ENCODE results near the gene IFT88.

The IFT88 gene

GRCh38 chr13:20654156-20654555 lies 87.2 kb downstream of the IFT88 start:
- no peak overlapping the region for H3K9ac ChIP-seq (ENCODE audit: insufficient read length, low read depth)
- no peaks in the 10 kb centered on the region for H3K27me3 ChIP-seq (ENCODE audit: insufficient read depth, insufficient read length)

GRCh38 chr13:20658451-20659040 lies 91.6 kb downstream of the IFT88 start:
- TF ChIP-seq YY1 (IDR thresholded peaks at IDR 0.05; ENCODE audit: insufficient read depth, insufficient read length) (no peak), ZNF274 (IDR thresholded peaks at IDR 0.05; ENCODE audit: low read depth, low read length) (no peak), SUZ12 (IDR thresholded peaks at IDR 0.05; ENCODE audit: extremely low read depth, insufficient read depth, insufficient read length) (no peak)
- Histone ChIP-seq H3K27me3 (ENCODE audit: insufficient read depth, insufficient read length) (no peaks in the 10 kb centered on the region), H3K9me3 (ENCODE audit: insufficient read depth, low read length) (no peaks in the 10 kb centered on the region), H3K36me3 (ENCODE audit: insufficient read depth, insufficient read length, low read length) (no peaks in the 10 kb centered on the region), H3K4me1 (ENCODE audit: insufficient read depth, insufficient read length) (no peaks in the 10 kb centered on the region), H3K9ac (ENCODE audit: insufficient read length, low read depth) (no peak overlapping the region), H3K4me3 (ENCODE audit: insufficient read length, low read depth) (no peak overlapping the region)
- no peak for DNase-seq (ENCODE audit: low read depth, low spot score)

More at GRCh38 chr13:20654156-20654555, 87.2 kb downstream of the IFT88 start:
- no peaks in the 10 kb centered on the region for H3K36me3 ChIP-seq (ENCODE audit: insufficient read depth, insufficient read length, low read length)
- H3K4me1 ChIP-seq (ENCODE audit: insufficient read depth, insufficient read length): no peaks in the 10 kb centered on the region
- no peaks in the 10 kb centered on the region for H3K9me3 ChIP-seq (ENCODE audit: insufficient read depth, low read length)
- no peak for DNase-seq (ENCODE audit: low read depth, low spot score)
- no peak overlapping the region for H3K4me3 ChIP-seq (ENCODE audit: insufficient read length, low read depth)
- TF ChIP-seq ZNF274 (IDR thresholded peaks at IDR 0.05; ENCODE audit: low read depth, low read length) (no peak), SUZ12 (IDR thresholded peaks at IDR 0.05; ENCODE audit: extremely low read depth, insufficient read depth, insufficient read length) (no peak), YY1 (IDR thresholded peaks at IDR 0.05; ENCODE audit: insufficient read depth, insufficient read length) (no peak)

DNA sequence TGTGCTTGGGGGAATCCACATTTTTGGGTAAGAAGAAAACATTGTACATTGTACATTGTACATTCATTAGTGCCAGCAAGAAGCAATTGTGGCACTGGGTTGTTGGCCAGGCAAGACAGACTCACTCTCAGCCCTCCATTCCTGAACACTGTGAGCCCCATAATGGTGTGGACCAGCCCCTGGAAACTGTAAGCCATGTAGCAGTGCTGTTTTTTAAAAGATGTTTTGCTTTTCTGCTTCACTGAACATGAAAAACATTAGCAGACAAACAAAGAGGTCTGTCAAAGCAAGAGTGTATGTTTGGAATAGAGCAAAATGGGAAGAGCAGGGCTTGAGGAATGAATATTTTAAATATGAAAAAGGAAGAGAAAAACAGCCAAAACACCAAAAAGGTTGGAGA lies 97.4 kb downstream of the IFT88 start:
- no peaks in the 10 kb centered on the region for H3K9me3 ChIP-seq (ENCODE audit: insufficient read depth, low read length)
- no peaks in the 10 kb centered on the region for H3K4me1 ChIP-seq (ENCODE audit: insufficient read depth, insufficient read length)
- no peak for DNase-seq (ENCODE audit: low read depth, low spot score)
- H3K9ac ChIP-seq (ENCODE audit: insufficient read length, low read depth): no peak overlapping the region
- H3K27me3 ChIP-seq (ENCODE audit: insufficient read depth, insufficient read length): no peaks in the 10 kb centered on the region
- no peak for TF ChIP-seq ZNF274 (IDR thresholded peaks at IDR 0.05; ENCODE audit: low read depth, low read length)
- no peak for TF ChIP-seq SUZ12 (IDR thresholded peaks at IDR 0.05; ENCODE audit: extremely low read depth, insufficient read depth, insufficient read length)
- TF ChIP-seq YY1 (IDR thresholded peaks at IDR 0.05; ENCODE audit: insufficient read depth, insufficient read length): no peak
- no peaks in the 10 kb centered on the region for H3K36me3 ChIP-seq (ENCODE audit: insufficient read depth, insufficient read length, low read length)
- no peak overlapping the region for H3K4me3 ChIP-seq (ENCODE audit: insufficient read length, low read depth)

DNA sequence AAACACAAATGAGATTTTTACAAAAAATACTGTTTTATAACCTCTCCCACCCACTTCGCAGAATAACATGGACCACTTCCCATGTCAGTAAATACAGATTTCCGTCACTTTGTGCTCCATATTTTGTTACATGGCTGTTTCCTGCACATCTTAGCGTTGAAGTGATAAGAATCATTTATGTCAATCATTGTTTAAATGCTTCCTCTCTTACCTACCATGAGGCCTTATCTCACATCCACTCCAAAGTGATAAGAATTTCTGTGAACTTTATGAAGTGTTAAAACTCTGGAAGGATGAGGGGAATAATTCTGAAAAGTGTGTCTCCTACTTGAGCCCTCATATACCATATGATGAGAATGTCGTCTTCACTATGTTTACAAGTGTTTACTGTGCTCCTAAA lies 100.0 kb downstream of the IFT88 start:
- Histone ChIP-seq H3K9ac (ENCODE audit: insufficient read length, low read depth) (no peak overlapping the region), H3K4me3 (ENCODE audit: insufficient read length, low read depth) (no peak overlapping the region), H3K9me3 (ENCODE audit: insufficient read depth, low read length) (no peaks in the 10 kb centered on the region), H3K4me1 (ENCODE audit: insufficient read depth, insufficient read length) (no peaks in the 10 kb centered on the region), H3K36me3 (ENCODE audit: insufficient read depth, insufficient read length, low read length) (no peaks in the 10 kb centered on the region), H3K27me3 (ENCODE audit: insufficient read depth, insufficient read length) (no peaks in the 10 kb centered on the region)
- TF ChIP-seq SUZ12 (IDR thresholded peaks at IDR 0.05; ENCODE audit: extremely low read depth, insufficient read depth, insufficient read length): no peak
- no peak for TF ChIP-seq YY1 (IDR thresholded peaks at IDR 0.05; ENCODE audit: insufficient read depth, insufficient read length)
- no peak for TF ChIP-seq ZNF274 (IDR thresholded peaks at IDR 0.05; ENCODE audit: low read depth, low read length)
- no peak for DNase-seq (ENCODE audit: low read depth, low spot score)

- no peak overlapping the region for H3K9ac ChIP-seq (ENCODE audit: insufficient read length, low read depth)
- no peak overlapping the region for H3K4me3 ChIP-seq (ENCODE audit: insufficient read length, low read depth)
- H3K27me3 ChIP-seq (ENCODE audit: insufficient read depth, insufficient read length): no peaks in the 10 kb centered on the region
- no peaks in the 10 kb centered on the region for H3K36me3 ChIP-seq (ENCODE audit: insufficient read depth, insufficient read length, low read length)
- H3K9me3 ChIP-seq (ENCODE audit: insufficient read depth, low read length): no peaks in the 10 kb centered on the region
- no peaks in the 10 kb centered on the region for H3K4me1 ChIP-seq (ENCODE audit: insufficient read depth, insufficient read length)
- TF ChIP-seq YY1 (IDR thresholded peaks at IDR 0.05; ENCODE audit: insufficient read depth, insufficient read length) (no peak), ZNF274 (IDR thresholded peaks at IDR 0.05; ENCODE audit: low read depth, low read length) (no peak), SUZ12 (IDR thresholded peaks at IDR 0.05; ENCODE audit: extremely low read depth, insufficient read depth, insufficient read length) (no peak)
- no peak for DNase-seq (ENCODE audit: low read depth, low spot score)
Measured at GRCh38 chr13:20667857-20668437, 101.0 kb downstream of the IFT88 start.

DNA sequence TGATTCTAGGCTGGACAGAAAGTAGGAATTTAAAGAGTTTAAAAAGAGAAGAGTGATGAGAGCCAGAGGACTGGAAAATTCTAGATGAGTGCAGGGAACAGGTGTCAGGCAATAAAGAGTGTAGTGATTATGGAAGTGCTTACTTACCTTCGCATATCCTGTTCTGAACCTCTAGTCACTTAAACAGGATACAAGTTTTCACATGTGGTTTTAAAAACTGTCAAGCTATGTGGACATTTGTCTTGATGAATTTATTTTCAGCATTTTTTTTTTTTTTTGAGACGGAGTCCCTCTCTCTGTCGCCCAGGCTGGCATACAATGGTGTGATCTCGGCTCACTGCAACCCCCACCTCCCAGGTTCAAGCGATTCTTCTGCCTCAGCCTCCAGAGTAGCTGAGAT lies 102.2 kb downstream of the IFT88 start:
- Histone ChIP-seq H3K4me1 (ENCODE audit: insufficient read depth, insufficient read length) (no peaks in the 10 kb centered on the region), H3K9me3 (ENCODE audit: insufficient read depth, low read length) (no peaks in the 10 kb centered on the region), H3K4me3 (ENCODE audit: insufficient read length, low read depth) (no peak overlapping the region), H3K27me3 (ENCODE audit: insufficient read depth, insufficient read length) (no peaks in the 10 kb centered on the region), H3K9ac (ENCODE audit: insufficient read length, low read depth) (no peak overlapping the region), H3K36me3 (ENCODE audit: insufficient read depth, insufficient read length, low read length) (peaks cover 2% of the 10 kb centered on the region)
- TF ChIP-seq ZNF274 (IDR thresholded peaks at IDR 0.05; ENCODE audit: low read depth, low read length): no peak
- no peak for TF ChIP-seq SUZ12 (IDR thresholded peaks at IDR 0.05; ENCODE audit: extremely low read depth, insufficient read depth, insufficient read length)
- TF ChIP-seq YY1 (IDR thresholded peaks at IDR 0.05; ENCODE audit: insufficient read depth, insufficient read length): no peak
- no peak for DNase-seq (ENCODE audit: low read depth, low spot score)

DNA sequence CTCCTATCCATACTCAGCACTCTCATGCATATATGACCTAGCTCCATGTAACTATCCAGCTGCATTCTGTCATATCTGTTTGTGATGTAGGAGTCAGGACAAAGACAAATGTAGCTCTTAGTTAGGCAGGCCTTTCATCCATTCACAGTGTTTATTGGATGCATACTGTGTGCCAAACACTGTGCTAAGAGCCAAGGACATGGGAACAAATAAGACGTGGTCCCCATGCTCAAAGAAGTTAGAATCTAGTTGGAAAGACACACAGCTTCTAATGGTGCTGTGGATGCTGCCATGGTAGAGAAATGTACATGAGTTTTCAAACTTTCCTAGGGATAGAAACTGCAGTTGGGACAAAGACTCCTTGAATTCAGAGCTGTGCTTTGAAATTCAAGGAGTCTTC lies 104.8 kb downstream of the IFT88 start:
- DNase-seq (ENCODE audit: low read depth, low spot score): no peak
- Histone ChIP-seq H3K36me3 (ENCODE audit: insufficient read depth, insufficient read length, low read length) (peaks cover 2% of the 10 kb centered on the region), H3K9ac (ENCODE audit: insufficient read length, low read depth) (no peak overlapping the region), H3K9me3 (ENCODE audit: insufficient read depth, low read length) (no peaks in the 10 kb centered on the region), H3K4me1 (ENCODE audit: insufficient read depth, insufficient read length) (no peaks in the 10 kb centered on the region), H3K27me3 (ENCODE audit: insufficient read depth, insufficient read length) (no peaks in the 10 kb centered on the region), H3K4me3 (ENCODE audit: insufficient read length, low read depth) (no peak overlapping the region)
- TF ChIP-seq SUZ12 (IDR thresholded peaks at IDR 0.05; ENCODE audit: extremely low read depth, insufficient read depth, insufficient read length) (no peak), ZNF274 (IDR thresholded peaks at IDR 0.05; ENCODE audit: low read depth, low read length) (no peak), YY1 (IDR thresholded peaks at IDR 0.05; ENCODE audit: insufficient read depth, insufficient read length) (no peak)
